Tibial nerve (tissue), 4 donors: Measurements from ENCODE around the gene PLLP. TPM values are rescaled to one million over a fixed set of nuclear protein-coding genes. Genes with fewer than 3 reads are reported as not detected.

ENCODE experiments used
- DNase-seq, 2 donors: peaks; one replicate each; pipeline ENCODE4 v3.0.0-alpha.2; 2019; ENCODE audit warnings: low spot score in 2 of 2
- H3K27ac ChIP-seq, 4 donors: fragments of 200-600 bp; sonication (generic) in 3 of 4; one replicate each; pipeline ENCODE4 v1.5.1; 2017 to 2019; ENCODE audit warnings: mild to moderate bottlenecking in 1 of 4
- H3K27me3 ChIP-seq, 2 donors: fragments of 200-600 bp; sonication (generic) in 1 of 2; one replicate each; pipeline versions ENCODE4 v1.5.1 to v1.6.0; 2017 to 2019
- H3K36me3 ChIP-seq, 3 donors: fragments of 200-600 bp; sonication (generic); one replicate each; pipeline ENCODE4 v1.5.1; 2018 to 2019
- H3K4me1 ChIP-seq, 4 donors: fragments of 200-600 bp; sonication (generic) in 3 of 4; one replicate each; pipeline ENCODE4 v1.5.1; 2017 to 2019
- H3K4me3 ChIP-seq, 4 donors: fragments of 200-600 bp; sonication (generic) in 3 of 4; one replicate each; pipeline ENCODE4 v1.5.1; 2017 to 2019; ENCODE audit warnings: mild to moderate bottlenecking in 1 of 4, moderate library complexity in 1 of 4
- H3K9me3 ChIP-seq, 4 donors: fragments of 200-600 bp; sonication (generic) in 3 of 4; one replicate each; pipeline ENCODE4 v1.5.1; 2017 to 2019
- EP300 ChIP-seq, 2 donors: sonication (generic); formaldehyde crosslinking; IDR thresholded peaks; one replicate each; pipeline ENCODE4 v1.6.1; 2017; ENCODE audit warnings: antibody characterized with exemption in 2 of 2, mild to moderate bottlenecking in 1 of 2
- POLR2A ChIP-seq, 2 donors: fragments of 450-650 bp; IDR thresholded peaks; one replicate each; pipeline ENCODE4 v1.6.1; 2017; ENCODE audit warnings: antibody characterized with exemption in 2 of 2, mild to moderate bottlenecking in 2 of 2, moderate library complexity in 2 of 2
- WGBS, 2 donors: methylation state at CpG; one replicate each; pipeline ENCODE4 v1.1.5; 2018; 5-methylcytosine and 5-hydroxymethylcytosine counted together
- total RNA-seq, 4 donors: library from RNA; depleted of rRNA; stranded (reverse); fragments of >200 nt; gene quantifications; one replicate each; pipeline ENCODE4 v1.1.0, GENCODE V29; 2016
- TF ChIP-seq, protein P1 (sequence below), 5 experiments: fragments of 200-600 bp in 3 of 5; fragments of 450-650 bp in 2 of 5; sonication (generic) in 3 of 5; IDR thresholded peaks; one replicate each; pipeline ENCODE4 v1.5.1; 2016 to 2019; ENCODE audit warnings: antibody characterized with exemption in 5 of 5, mild to moderate bottlenecking in 3 of 5, moderate library complexity in 2 of 5

PLLP gene
- total RNA-seq, 4 donors from 2014 or later, result 162 to 363 (median 321) TPM

DNA sequence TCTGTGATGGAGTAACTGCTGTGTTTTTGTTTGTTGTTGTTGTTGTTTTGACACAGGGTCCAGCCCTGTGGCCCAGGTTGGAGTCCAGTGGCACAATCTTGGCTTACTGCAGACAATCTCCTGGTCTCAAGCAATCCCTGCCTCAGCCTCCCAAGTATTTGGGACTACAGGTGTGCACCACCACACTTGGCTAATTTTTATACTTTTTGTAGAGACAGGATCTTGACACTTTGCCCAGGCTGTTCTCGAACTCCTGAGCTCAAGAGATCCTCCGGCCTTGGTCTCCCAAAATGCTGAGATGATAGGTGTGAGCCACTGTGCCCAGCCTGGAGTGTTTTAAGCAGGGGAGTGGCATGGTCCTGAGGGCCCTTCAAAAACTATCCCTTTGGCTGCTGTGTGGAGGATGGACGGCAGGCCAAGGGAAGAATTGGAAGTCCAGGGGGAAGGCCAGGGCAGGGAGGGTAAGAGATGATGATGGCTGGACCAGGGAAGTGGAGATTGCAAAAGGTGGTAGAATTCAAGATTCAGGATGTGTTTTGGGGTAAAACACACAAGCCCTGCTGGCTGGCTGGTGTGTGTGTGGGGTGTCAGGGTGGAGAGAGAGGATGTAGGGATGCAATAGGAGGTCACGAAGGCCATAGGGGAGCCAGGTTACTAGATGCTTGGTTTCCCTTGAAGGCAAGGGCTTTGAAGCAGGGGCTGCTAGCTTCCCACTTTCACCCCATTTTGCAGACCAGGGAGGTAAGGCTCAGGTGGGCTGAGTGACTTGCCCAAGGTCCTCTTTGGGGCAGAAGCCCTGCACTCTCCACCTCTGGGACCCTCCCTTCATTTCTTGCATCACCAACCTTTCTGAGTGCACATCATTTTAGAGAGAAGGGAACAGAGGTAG is 18.8 kb upstream of the PLLP start:
- Histone ChIP-seq H3K4me1 (peaks cover 0 to 41% (median 13%) of the 10 kb centered on the region in 4 donors), H3K27ac (peak overlapping the region in 2 of 4 donors; percentile 72 to 80), H3K4me3 (no peak overlapping the region), H3K27me3 (no peaks in the 10 kb centered on the region), H3K36me3 (no peaks in the 10 kb centered on the region), H3K9me3 (no peaks in the 10 kb centered on the region)
- no peak for DNase-seq
- TF ChIP-seq, protein P1, sequence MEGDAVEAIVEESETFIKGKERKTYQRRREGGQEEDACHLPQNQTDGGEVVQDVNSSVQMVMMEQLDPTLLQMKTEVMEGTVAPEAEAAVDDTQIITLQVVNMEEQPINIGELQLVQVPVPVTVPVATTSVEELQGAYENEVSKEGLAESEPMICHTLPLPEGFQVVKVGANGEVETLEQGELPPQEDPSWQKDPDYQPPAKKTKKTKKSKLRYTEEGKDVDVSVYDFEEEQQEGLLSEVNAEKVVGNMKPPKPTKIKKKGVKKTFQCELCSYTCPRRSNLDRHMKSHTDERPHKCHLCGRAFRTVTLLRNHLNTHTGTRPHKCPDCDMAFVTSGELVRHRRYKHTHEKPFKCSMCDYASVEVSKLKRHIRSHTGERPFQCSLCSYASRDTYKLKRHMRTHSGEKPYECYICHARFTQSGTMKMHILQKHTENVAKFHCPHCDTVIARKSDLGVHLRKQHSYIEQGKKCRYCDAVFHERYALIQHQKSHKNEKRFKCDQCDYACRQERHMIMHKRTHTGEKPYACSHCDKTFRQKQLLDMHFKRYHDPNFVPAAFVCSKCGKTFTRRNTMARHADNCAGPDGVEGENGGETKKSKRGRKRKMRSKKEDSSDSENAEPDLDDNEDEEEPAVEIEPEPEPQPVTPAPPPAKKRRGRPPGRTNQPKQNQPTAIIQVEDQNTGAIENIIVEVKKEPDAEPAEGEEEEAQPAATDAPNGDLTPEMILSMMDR (IDR thresholded peaks at IDR 0.05), result no peak
- TF ChIP-seq EP300 (IDR thresholded peaks at IDR 0.05) (no peak), POLR2A (IDR thresholded peaks at IDR 0.05) (no peak)
- WGBS, 2 donors, result 85 to 88% methylated on average over 4 of the region's 4 CpGs

DNA sequence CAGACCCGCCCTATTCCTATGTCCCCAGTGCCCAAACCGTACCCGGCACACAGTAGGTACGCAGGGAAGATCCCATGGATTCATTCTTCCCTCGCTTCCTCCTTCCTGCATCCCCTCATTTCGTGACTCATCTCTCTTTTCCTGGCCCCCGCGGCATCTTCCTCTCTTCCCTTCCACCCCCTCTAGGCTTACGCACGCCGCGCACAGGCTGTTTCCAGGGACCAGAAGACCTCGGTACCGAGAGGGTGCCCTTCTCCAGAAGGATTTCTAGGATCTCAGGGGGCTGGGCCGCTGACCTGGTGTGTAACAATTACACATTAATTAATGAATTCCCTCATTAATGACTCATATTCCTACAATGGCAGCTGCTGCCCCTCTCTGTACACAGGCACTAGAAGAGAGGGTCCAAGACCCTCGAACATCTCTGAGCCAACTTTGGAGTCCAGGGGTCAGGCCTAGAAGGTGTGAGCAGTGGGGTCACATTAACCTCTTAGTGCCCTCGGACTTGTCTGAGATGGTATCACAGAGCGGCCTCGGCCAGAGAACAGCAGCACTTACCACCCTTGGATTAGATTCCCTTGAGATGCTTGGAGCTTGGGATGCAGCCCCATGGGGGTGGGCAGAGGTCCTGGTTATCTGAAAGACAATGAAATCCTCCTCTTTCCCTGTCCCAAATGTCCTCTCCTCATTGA is 16.8 kb upstream of the PLLP start:
- no peaks in the 10 kb centered on the region for H3K9me3 ChIP-seq
- peaks cover 0 to 43% (median 13%) of the 10 kb centered on the region in 4 donors for H3K4me1 ChIP-seq
- peak overlapping the region in 1 of 4 donors; percentile 31 for H3K4me3 ChIP-seq
- no peaks in the 10 kb centered on the region for H3K36me3 ChIP-seq
- H3K27ac ChIP-seq, result peak overlapping the region in 1 of 4 donors; percentile 38
- TF ChIP-seq EP300 (IDR thresholded peaks at IDR 0.05), result no peak
- TF ChIP-seq, protein P1 (IDR thresholded peaks at IDR 0.05), result no peak
- H3K27me3 ChIP-seq, result no peaks in the 10 kb centered on the region
- 42 to 43% methylated on average over 19 of the region's 19 CpGs for WGBS, 2 donors
- peak in 1 of 2 donors; percentile 21 for DNase-seq

DNA sequence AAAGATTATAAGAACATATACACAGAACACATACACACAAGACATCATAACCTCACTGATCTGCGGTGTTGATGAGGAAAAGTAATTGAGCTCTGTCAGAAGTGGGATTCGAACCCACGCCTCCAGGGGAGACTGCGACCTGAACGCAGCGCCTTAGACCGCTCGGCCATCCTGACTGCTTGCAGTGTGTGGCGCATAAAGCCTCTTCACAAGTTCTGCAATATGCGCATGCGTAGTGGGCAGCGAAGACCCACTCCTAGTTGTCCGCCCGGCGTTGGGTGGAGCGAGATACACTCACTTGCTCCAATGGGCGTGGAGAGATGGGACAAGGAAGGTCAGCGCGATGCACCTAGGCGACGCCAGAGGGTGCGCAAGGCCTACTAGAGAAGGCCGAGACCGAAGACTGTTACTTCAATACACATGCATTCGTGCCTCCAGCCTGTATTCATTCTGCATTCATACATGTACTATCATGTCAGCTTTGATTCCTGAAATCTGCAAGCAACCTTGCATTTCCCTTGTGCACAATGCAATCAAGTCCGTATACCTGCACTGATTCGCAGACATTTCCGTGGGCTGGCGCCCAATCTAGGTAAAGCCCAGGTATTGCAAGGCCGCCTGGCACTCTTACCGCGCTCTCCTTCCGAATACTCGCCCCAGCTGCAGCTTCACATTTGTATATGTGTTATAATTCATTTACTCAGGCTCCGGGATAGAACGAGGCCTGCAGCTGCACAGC is 16.1 kb upstream of the PLLP start:
- Histone ChIP-seq H3K27me3 (no peaks in the 10 kb centered on the region), H3K4me3 (peak overlapping the region; percentile 33 to 50 (median 42)), H3K27ac (peak overlapping the region; percentile 84 to 98 (median 88)), H3K4me1 (peaks cover 0 to 41% (median 13%) of the 10 kb centered on the region in 4 donors), H3K9me3 (no peaks in the 10 kb centered on the region), H3K36me3 (no peaks in the 10 kb centered on the region)
- WGBS, 2 donors, result 2 to 5% methylated on average over 35 to 36 of the region's 36 CpGs
- TF ChIP-seq EP300 (IDR thresholded peaks at IDR 0.05), result peak; percentile 80 to 86
- TF ChIP-seq, protein P1 (IDR thresholded peaks at IDR 0.05), result peak; percentile 90 to 99 (median 98)
- peak; percentile 22 to 25 for TF ChIP-seq POLR2A (IDR thresholded peaks at IDR 0.05)
- DNase-seq, result peak; percentile 99 to 100

DNA sequence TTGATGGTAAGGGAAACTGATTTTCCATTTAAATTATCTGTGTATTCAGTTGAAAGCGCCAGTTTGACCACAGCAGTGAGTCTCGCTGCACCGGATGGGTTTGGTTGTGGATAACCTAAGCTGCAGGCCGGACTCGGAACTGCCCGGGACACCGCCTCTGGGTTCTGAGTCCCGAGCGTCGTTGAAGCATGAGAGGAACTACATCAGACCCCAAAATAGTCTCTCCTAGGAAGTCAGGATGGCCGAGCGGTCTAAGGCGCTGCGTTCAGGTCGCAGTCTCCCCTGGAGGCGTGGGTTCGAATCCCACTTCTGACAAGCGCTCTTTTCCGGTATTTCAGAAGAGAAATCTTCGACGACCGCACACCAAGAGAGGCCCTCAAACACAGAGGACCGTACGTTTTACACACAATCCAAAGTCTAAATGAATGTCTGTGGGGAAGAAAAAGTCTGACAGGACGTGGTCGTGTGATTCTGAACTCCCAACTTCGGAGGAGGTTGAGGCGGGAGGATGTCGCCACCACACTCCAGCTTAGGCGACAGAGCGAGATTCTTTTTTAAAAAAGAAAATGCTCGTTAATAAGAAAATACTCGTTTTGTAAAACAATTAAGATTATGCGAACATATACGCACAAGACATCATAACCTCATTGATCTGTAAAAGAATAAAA is 15.4 kb upstream of the PLLP start:
- Histone ChIP-seq H3K9me3 (no peaks in the 10 kb centered on the region), H3K27ac (peak overlapping the region; percentile 84 to 98 (median 88)), H3K4me1 (peaks cover 0 to 34% (median 13%) of the 10 kb centered on the region in 4 donors), H3K27me3 (no peaks in the 10 kb centered on the region), H3K36me3 (no peaks in the 10 kb centered on the region), H3K4me3 (peak overlapping the region; percentile 33 to 50 (median 42))
- WGBS, 2 donors, result 0% methylated on average over 34 to 35 of the region's 35 CpGs
- peak; percentile 84 to 93 for DNase-seq
- TF ChIP-seq, protein P1 (IDR thresholded peaks at IDR 0.05), result peak in 4 of 5 experiments; percentile 21 to 87 (median 58)
- peak; percentile 42 to 65 for TF ChIP-seq EP300 (IDR thresholded peaks at IDR 0.05)
- peak in 1 of 2 donors; percentile 43 for TF ChIP-seq POLR2A (IDR thresholded peaks at IDR 0.05)
